HG02870 (cell line): ENCODE results near the gene KRT7.

Experiments used
- ATAC-seq: cut with Tn5 transposase; IDR thresholded peaks from one replicate; pipeline ENCODE4 v1.9.1; 2021; ENCODE audit warnings: mild to moderate bottlenecking, moderate library complexity; ENCODE audit not compliant: unreplicated experiment

Gene KRT7

DNA sequence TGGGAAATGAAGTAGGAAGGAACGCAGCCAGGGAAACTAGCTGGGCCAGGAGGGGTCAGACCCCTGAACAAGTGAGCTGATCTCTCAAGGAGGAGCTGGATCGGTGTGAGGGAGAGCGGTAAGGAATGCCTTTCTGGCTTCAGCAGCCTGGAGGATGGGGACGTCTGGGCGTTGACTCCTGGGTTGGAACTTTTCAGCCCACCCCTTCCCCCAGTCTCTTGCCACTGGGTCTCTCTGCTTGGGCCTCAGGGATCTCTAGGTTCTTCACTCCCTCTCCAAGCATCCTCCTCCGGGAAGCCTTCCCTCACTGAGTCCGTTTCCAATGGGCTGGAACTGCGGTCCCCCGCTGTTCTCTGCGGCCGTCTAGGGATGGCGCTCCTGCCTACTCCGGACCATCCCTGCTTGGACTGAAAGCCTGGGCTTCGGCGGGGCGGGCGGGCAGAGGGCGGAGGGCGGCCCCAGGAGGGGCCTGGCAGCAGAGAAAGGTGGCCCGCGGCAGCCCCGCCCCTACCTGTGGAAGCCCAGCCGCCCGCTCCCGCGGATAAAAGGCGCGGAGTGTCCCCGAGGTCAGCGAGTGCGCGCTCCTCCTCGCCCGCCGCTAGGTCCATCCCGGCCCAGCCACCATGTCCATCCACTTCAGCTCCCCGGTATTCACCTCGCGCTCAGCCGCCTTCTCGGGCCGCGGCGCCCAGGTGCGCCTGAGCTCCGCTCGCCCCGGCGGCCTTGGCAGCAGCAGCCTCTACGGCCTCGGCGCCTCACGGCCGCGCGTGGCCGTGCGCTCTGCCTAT is at the start of gene KRT7:
TSS of gene KRT7 (plus strand) at position 570 of the 788 bp plus-strand sequence. CDS start at position 624, 54 bp downstream.
- no peak for ATAC-seq

GRCh38 chr12:52183544-52183910 is 49.5 kb upstream of the KRT7 start:
- ATAC-seq = no peak

DNA sequence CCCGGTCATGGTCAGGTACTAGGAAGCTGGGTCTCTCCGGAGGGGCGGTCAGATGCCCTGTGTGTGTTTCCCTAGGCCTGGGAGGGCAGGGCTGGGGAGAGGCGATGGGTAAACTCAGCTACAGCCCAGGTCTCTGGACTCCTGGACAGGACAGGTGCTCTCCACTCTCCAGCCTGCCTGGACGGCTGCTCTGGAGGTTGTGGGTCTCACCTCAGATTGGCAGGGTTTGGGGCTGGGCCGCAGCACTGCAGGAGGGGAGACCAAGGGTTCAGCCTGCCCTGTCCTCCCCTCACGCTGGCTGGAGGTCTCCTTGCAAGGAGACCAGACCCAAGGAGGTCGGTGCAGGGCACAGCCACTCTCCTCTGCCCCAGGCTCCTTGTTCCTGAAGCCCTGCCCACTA is 49.1 kb upstream of the KRT7 start:
- ATAC-seq = no peak

GRCh38 chr12:52184813-52185212 is 48.2 kb upstream of the KRT7 start:
- ATAC-seq = no peak

- ATAC-seq = no peak
Measured at GRCh38 chr12:52185400-52185967, 47.6 kb upstream of the KRT7 start.

GRCh38 chr12:52186118-52186840 is 46.8 kb upstream of the KRT7 start:
- ATAC-seq = no peak

- no peak for ATAC-seq
Measured at GRCh38 chr12:52187206-52187605, 45.8 kb upstream of the KRT7 start.

DNA sequence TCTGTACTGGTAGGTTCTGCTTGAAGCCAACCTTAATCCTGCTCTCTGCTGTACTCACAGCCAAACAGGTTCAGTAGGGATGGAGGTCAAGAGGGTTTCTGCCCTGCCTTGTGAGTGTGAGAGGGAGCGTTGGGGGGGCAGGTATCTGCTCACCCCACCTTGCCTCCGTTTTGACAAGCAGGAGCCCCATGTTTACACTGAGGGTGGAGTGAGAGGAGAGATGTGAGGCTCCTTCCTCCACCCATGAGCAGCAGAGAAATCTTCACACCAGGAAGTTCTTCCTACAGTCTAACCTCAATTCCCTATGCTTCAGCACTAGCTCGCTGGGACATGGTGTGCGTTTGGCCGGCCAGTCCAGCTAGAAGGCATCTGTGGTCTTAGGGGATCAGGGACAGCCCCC is 45.4 kb upstream of the KRT7 start:
- no peak for ATAC-seq

GRCh38 chr12:52188658-52189057 is 44.4 kb upstream of the KRT7 start:
- no peak for ATAC-seq

- no peak for ATAC-seq
Measured at GRCh38 chr12:52189376-52190174, 43.5 kb upstream of the KRT7 start.

GRCh38 chr12:52190860-52191729 is 41.9 kb upstream of the KRT7 start:
- ATAC-seq = no peak

- ATAC-seq = no peak
Measured at GRCh38 chr12:52191841-52192791, 40.9 kb upstream of the KRT7 start, which contains the start of gene KRT80. TSS of gene KRT80 (minus strand) at chr12:52192014. CDS start at chr12:52191902, 112 bp downstream.

- no peak for ATAC-seq
Measured at GRCh38 chr12:52193532-52193931, 39.5 kb upstream of the KRT7 start.

GRCh38 chr12:52193991-52194390 is 39.1 kb upstream of the KRT7 start:
- no peak for ATAC-seq

DNA sequence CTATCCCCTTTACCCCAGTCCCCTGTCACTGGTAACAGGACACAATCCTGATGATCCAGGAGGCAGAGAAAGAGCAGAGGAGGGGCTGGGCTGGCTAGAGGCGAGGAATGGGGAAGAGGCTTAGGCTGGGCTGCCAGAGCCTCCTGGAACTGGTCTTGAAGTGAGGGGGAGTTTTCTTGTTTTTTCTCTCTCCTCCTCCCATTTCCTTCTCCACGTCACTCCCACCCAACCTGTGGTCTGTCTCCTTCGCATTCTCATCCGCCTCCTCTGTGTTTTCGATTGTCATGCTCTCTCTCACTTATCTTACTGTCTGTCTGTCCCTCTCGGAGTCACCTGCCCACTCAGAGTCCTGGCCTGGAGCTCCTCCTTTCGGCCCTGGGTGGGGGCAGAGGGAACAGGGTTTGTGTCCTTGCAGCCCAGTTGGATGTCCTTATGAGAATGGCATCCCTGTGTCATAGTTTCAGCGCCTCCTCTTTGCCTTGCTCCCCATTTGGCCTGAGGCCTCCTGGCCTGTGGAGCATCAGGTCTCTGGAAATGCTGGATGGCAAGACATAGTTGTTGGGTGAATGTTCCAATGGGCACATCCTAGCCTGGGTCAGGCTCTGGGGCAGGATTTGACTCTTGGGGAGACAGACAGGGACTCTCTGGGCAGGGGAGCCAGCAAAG is 37.8 kb upstream of the KRT7 start:
- no peak for ATAC-seq

- no peak for ATAC-seq
Measured at GRCh38 chr12:52197371-52198231, 35.4 kb upstream of the KRT7 start.

DNA sequence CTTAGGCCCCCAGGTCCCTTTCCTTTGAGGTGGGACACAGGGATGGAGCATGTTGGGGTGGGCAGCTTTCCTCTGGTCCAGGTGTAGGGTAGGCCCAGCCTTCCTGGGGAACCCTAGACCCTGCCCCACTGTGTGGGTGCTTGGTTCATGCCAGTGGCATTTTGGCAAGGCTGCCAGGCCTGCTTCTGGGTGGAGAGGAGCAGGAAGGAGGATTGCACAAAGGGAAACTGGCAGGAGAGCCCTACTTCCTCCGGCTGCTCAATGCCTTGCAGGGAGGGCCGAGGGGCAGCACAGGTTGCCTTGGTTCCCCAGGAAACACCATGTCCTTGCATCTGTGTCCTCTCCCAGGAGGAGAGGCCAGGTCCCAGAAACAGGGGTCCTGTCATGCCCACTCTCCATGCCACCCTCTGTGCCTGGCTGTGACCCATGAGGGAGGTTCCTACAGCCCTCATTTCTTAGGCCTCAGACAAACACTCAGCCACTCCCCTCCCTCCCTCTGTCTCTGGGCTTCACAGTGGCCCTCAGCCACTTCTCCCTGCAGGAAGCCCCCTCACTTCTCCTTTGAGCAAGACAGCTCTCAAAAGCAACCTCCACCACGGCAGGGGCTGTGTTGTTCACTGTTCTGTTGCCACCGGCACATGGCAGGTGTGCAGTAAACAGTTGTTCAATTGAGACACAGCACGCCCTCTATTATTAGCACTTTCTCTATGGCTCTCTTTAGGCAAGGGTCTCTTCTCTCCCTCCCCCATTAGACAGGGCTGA is 34.4 kb upstream of the KRT7 start:
- no peak for ATAC-seq
